H1 (cell line): Measurements from ENCODE around the gene ASTN1. TPM values are rescaled to one million over a fixed set of nuclear protein-coding genes. Genes with fewer than 3 reads are reported as not detected.

ENCODE experiments used
- CTCF ChIA-PET: fragments of 300-600 bp; sonication (Branson Sonifier 250); formaldehyde crosslinking; loops from one replicate; lab custom pipeline; 2021; ENCODE audit not compliant: partially characterized antibody; lab: Charles Lee
- POLR2A ChIA-PET: fragments of 300-600 bp; sonication (Branson Sonifier 250); formaldehyde crosslinking; loops from one replicate; lab custom pipeline; 2021; ENCODE audit warnings: inconsistent platforms; ENCODE audit not compliant: partially characterized antibody; lab: Charles Lee
- DNase-seq, 2 experiments: peaks; one replicate each; pipeline versions ENCODE4 v3.0.0 to v3.0.0-alpha.2; 2010 to 2022; ENCODE audit warnings: low spot score in 2 of 2, low read depth in 1 of 2, mixed read lengths in 1 of 2
- FAIRE-seq: peaks from 2 replicates; lab custom pipeline; 2011; peaks lifted over from hg19 to GRCh38; lab: Jason Lieb, UNC
- H2AFZ ChIP-seq: 2 replicates; pipeline ENCODE4 v1.8.1; 2012; ENCODE audit warnings: low read length, inconsistent platforms
- H2AK5ac ChIP-seq: 2 replicates; pipeline ENCODE4 v1.6.1; 2013; ENCODE audit warnings: low read depth, low read length
- H2BK120ac ChIP-seq: replicated peaks from 2 replicates; pipeline ENCODE3; 2013; ENCODE audit warnings: low read depth, low read length, inconsistent platforms
- H2BK12ac ChIP-seq: 2 replicates; pipeline ENCODE4 v1.6.1; 2013; ENCODE audit warnings: low read depth, low read length
- H2BK15ac ChIP-seq: 2 replicates; pipeline ENCODE4 v1.6.1; 2013; ENCODE audit warnings: low read length
- H2BK20ac ChIP-seq: 2 replicates; pipeline ENCODE4 v1.6.1; 2013; ENCODE audit warnings: low read length
- H2BK5ac ChIP-seq: 2 replicates; pipeline ENCODE4 v1.6.1; 2013; ENCODE audit warnings: low read depth, low read length
- H3K14ac ChIP-seq: 2 replicates; pipeline ENCODE4 v1.6.1; 2013; ENCODE audit warnings: inconsistent platforms; ENCODE audit not compliant: insufficient read length
- H3K18ac ChIP-seq: 2 replicates; pipeline ENCODE4 v1.6.1; 2013; ENCODE audit warnings: low read length; ENCODE audit errors: extremely low read depth
- H3K23ac ChIP-seq: 2 replicates; pipeline ENCODE4 v1.6.1; 2013; ENCODE audit warnings: inconsistent platforms; ENCODE audit not compliant: insufficient read length
- H3K23me2 ChIP-seq: 2 replicates; pipeline ENCODE4 v1.6.1; 2013; ENCODE audit warnings: low read depth, low read length
- H3K27ac ChIP-seq: 2 replicates; pipeline ENCODE4 v1.6.1; 2011; ENCODE audit warnings: low read depth, low read length, inconsistent platforms
- H3K27me3 ChIP-seq, 4 experiments: replicated peaks in 1 of 4; 1 replicate in 1 of 4; 2 replicates in 3 of 4; pipeline versions ENCODE4 v1.6.1 to v1.8.1; 2011 to 2013; ENCODE audit warnings: low read length in 3 of 4, mild to moderate bottlenecking in 3 of 4, inconsistent platforms in 2 of 4, mixed read lengths in 2 of 4, moderate library complexity in 1 of 4; ENCODE audit not compliant: control insufficient read depth in 3 of 4, insufficient read depth in 3 of 4; ENCODE audit errors: extremely low read depth in 1 of 4
- H3K36me3 ChIP-seq, 4 experiments: 2 replicates each; pipeline versions ENCODE4 v1.6.1 to v1.8.1; 2011 to 2013; ENCODE audit warnings: mild to moderate bottlenecking in 4 of 4, low read length in 3 of 4, moderate library complexity in 2 of 4, control low read depth in 1 of 4, inconsistent platforms in 1 of 4; ENCODE audit not compliant: insufficient read depth in 4 of 4, control insufficient read depth in 2 of 4
- H3K4ac ChIP-seq: replicated peaks from 2 replicates; pipeline ENCODE3; 2013; ENCODE audit warnings: low read length, low read depth, mixed read lengths, inconsistent platforms; ENCODE audit not compliant: insufficient read length
- H3K4me1 ChIP-seq, 4 experiments: replicated peaks in 1 of 4; 1 replicate in 1 of 4; 2 replicates in 3 of 4; pipeline versions ENCODE4 v1.6.1 to v1.8.1; 2011 to 2013; ENCODE audit warnings: low read length in 3 of 4, inconsistent platforms in 2 of 4, mixed read lengths in 1 of 4; ENCODE audit not compliant: insufficient read depth in 4 of 4, control insufficient read depth in 3 of 4
- H3K4me2 ChIP-seq, 2 experiments: 2 replicates each; pipeline versions ENCODE4 v1.6.1 to v1.8.1; 2011 to 2013; ENCODE audit warnings: low read depth in 2 of 2, low read length in 2 of 2, control low read depth in 1 of 2, inconsistent platforms in 1 of 2, mild to moderate bottlenecking in 1 of 2; ENCODE audit not compliant: insufficient read depth in 1 of 2
- H3K4me3 ChIP-seq, 4 experiments: fragments of 200-600, 300-600 bp in 1 of 4; sonication (generic), shearing (Covaris generic), sonication (Bioruptor Twin) in 1 of 4; 2 replicates each; pipeline versions ENCODE4 v1.5.1 to v1.8.1; 2011 to 2016; ENCODE audit warnings: low read length in 4 of 4, low read depth in 3 of 4, control low read depth in 2 of 4, inconsistent platforms in 2 of 4, mild to moderate bottlenecking in 2 of 4, mixed read lengths in 1 of 4, moderate library complexity in 1 of 4; ENCODE audit not compliant: insufficient read depth in 2 of 4; ENCODE audit errors: extremely low read depth in 1 of 4
- H3K56ac ChIP-seq: replicated peaks from 2 replicates; pipeline ENCODE3; 2013; ENCODE audit warnings: low read depth, mild to moderate bottlenecking, mixed read lengths, low read length, inconsistent platforms; ENCODE audit not compliant: insufficient read length
- H3K79me1 ChIP-seq: 2 replicates; pipeline ENCODE4 v1.6.1; 2013; ENCODE audit warnings: low read depth, low read length, control low read depth
- H3K79me2 ChIP-seq, 2 experiments: 2 replicates each; pipeline versions ENCODE4 v1.6.1 to v1.8.1; 2012 to 2013; ENCODE audit warnings: low read length in 2 of 2, mild to moderate bottlenecking in 2 of 2, inconsistent platforms in 1 of 2; ENCODE audit not compliant: insufficient read depth in 2 of 2, control insufficient read depth in 1 of 2
- H3K9ac ChIP-seq, 4 experiments: replicated peaks in 1 of 4; 1 replicate in 1 of 4; 2 replicates in 3 of 4; pipeline versions ENCODE4 v1.6.1 to v1.8.1; 2011 to 2013; ENCODE audit warnings: low read depth in 3 of 4, low read length in 3 of 4, control low read depth in 2 of 4, mild to moderate bottlenecking in 2 of 4, moderate library complexity in 2 of 4, inconsistent platforms in 1 of 4; ENCODE audit errors: extremely low read depth in 1 of 4
- H3K9me3 ChIP-seq, 2 experiments: 2 replicates each; pipeline versions ENCODE4 v1.6.1 to v1.8.1; 2012 to 2013; ENCODE audit warnings: mild to moderate bottlenecking in 2 of 2, moderate library complexity in 2 of 2, control low read depth in 1 of 2, inconsistent platforms in 1 of 2, low read depth in 1 of 2, low read length in 1 of 2, mixed read lengths in 1 of 2; ENCODE audit not compliant: insufficient read depth in 2 of 2
- H4K20me1 ChIP-seq, 2 experiments: replicated peaks in 1 of 2; 2 replicates each; pipeline versions ENCODE3 to v1.8.1; 2011 to 2013; ENCODE audit warnings: inconsistent platforms in 2 of 2, low read length in 2 of 2, mild to moderate bottlenecking in 1 of 2; ENCODE audit not compliant: insufficient read depth in 2 of 2, control insufficient read depth in 1 of 2
- H4K5ac ChIP-seq: 2 replicates; pipeline ENCODE4 v1.6.1; 2013; ENCODE audit warnings: low read length, low read depth, mixed read lengths, inconsistent platforms; ENCODE audit not compliant: insufficient read length
- H4K8ac ChIP-seq: 2 replicates; pipeline ENCODE4 v1.8.0; 2013; ENCODE audit warnings: mild to moderate bottlenecking, moderate library complexity, low read length, inconsistent platforms; ENCODE audit not compliant: insufficient read depth; ENCODE audit errors: extremely low read depth
- H4K91ac ChIP-seq: replicated peaks from 2 replicates; pipeline ENCODE3; 2013; ENCODE audit warnings: low read length, mixed read lengths, inconsistent platforms; ENCODE audit not compliant: insufficient read length
- BRCA1 ChIP-seq: IDR thresholded peaks from 2 replicates; pipeline ENCODE4 v1.6.1; 2012; ENCODE audit warnings: low read depth, low read length, improper control_type of control experiment
- EGR1 ChIP-seq: IDR thresholded peaks from 2 replicates; pipeline ENCODE4 v1.6.1; 2011; ENCODE audit warnings: low read depth, low read length, borderline replicate concordance
- GABPA ChIP-seq: IDR thresholded peaks from 2 replicates; pipeline ENCODE4 v1.6.1; 2011; ENCODE audit warnings: mild to moderate bottlenecking, low read length, moderate library complexity, borderline replicate concordance; ENCODE audit not compliant: insufficient read depth
- NANOG ChIP-seq: IDR thresholded peaks from 2 replicates; pipeline ENCODE4 v1.6.1; 2011; ENCODE audit warnings: low read length, low read depth, mild to moderate bottlenecking, inconsistent platforms; ENCODE audit not compliant: insufficient read depth, poor library complexity, severe bottlenecking
- SIN3A ChIP-seq, 2 experiments: IDR thresholded peaks in 1 of 2; conservative IDR thresholded peaks in 1 of 2; 2 replicates each; pipeline ENCODE4 v1.6.1; 2011 to 2012; ENCODE audit warnings: low read length in 2 of 2, improper control_type of control experiment in 1 of 2, low read depth in 1 of 2, mild to moderate bottlenecking in 1 of 2
- TAF1 ChIP-seq: IDR thresholded peaks from 2 replicates; pipeline ENCODE4 v1.6.1; 2011; ENCODE audit warnings: mild to moderate bottlenecking, low read depth, low read length
- TBP ChIP-seq: IDR thresholded peaks from 2 replicates; pipeline ENCODE4 v1.6.1; 2011; ENCODE audit warnings: low read depth, low read length, improper control_type of control experiment
- TCF12 ChIP-seq: IDR thresholded peaks from 2 replicates; pipeline ENCODE4 v1.6.1; 2011; ENCODE audit warnings: low read depth, mild to moderate bottlenecking, low read length
- TEAD4 ChIP-seq: IDR thresholded peaks from 2 replicates; pipeline ENCODE4 v1.6.1; 2012; ENCODE audit warnings: low read depth, low read length, inconsistent platforms, mixed read lengths
- YY1 ChIP-seq: IDR thresholded peaks from 2 replicates; pipeline ENCODE4 v1.6.1; 2011; ENCODE audit warnings: low read depth, mild to moderate bottlenecking, low read length
- WGBS, 2 experiments: shearing (Covaris generic) in 1 of 2; methylation state at CpG; one replicate each; pipeline versions ENCODE4 v1.1.6 to v1.1.7; 2013 to 2015; ENCODE audit warnings: low lambda C conversion rate in 2 of 2, mixed read lengths in 2 of 2, inconsistent platforms in 1 of 2, low coverage in 1 of 2, missing lambda C conversion rate in 1 of 2; ENCODE audit not compliant: insufficient replicate concordance in 2 of 2, insufficient coverage in 1 of 2, insufficient read length in 1 of 2; ENCODE audit errors: extremely low coverage in 1 of 2, missing lambda C conversion rate in 1 of 2; 5-methylcytosine and 5-hydroxymethylcytosine counted together
- polyA plus RNA-seq, 7 experiments: library from polyadenylated mRNA; depleted of rRNA in 3 of 7; stranded (reverse) in 5 of 7; unstranded in 2 of 7; fragments of >200 nt in 5 of 7; fragments of 200-250 nt in 2 of 7; gene quantifications; 1 replicate in 5 of 7; 2 replicates in 1 of 7; 4 replicates in 1 of 7; pipeline versions ENCODE4 v1.2.1 to v1.2.3, GENCODE V29; 2011 to 2013; ENCODE audit warnings: missing spikeins in 2 of 7, mixed read lengths in 2 of 7
- total RNA-seq: library from RNA; stranded (reverse); fragmentation: NEBNext Ultra II Directional; extraction: Animal tissue kit (Norgen Biotek cat#: 25700); gene quantifications from 2 replicates; pipeline ENCODE4 v1.2.1, GENCODE V29; 2021
- TF ChIP-seq, protein P1 (sequence below): IDR thresholded peaks from 2 replicates; pipeline ENCODE4 v1.6.1; 2011; ENCODE audit warnings: low read depth, mild to moderate bottlenecking, low read length; ENCODE audit not compliant: insufficient read depth
- TF ChIP-seq, protein P2 (sequence below): IDR thresholded peaks from 2 replicates; pipeline ENCODE4 v1.6.1; 2012; ENCODE audit warnings: low read length, inconsistent platforms

Gene ASTN1
- total and polyA plus RNA-seq, 2 of the 8 experiments (the other 6 are each of a cell fraction or from before 2014, with no cell fraction given): 2.9 to 4.1 TPM

DNA sequence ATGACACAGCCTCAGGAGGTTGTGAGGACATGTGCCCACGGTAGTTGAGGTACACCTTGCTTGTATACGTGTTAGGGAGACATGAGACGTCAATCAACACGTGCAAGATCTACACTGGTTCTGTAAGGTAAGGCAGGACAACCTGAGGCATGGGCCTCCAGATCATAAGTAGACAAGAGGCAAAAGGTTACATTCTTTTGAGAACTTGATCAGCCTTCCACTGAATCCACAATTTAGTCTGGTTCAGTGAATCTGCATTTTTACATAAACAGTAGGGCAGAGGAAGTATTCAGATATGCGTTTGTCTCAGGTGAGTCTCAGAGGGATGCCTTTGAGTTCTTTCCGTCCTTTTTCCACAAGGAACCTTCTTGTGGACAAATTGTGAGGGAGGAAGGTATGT is 348.9 kb downstream of the ASTN1 start:
- H3K18ac ChIP-seq: no peak overlapping the region
- FAIRE-seq: no peak
- H2BK5ac ChIP-seq: peak overlapping the region; percentile 72
- WGBS, 2 experiments: 78% methylated on average over 6 of the region's 6 CpGs; no CpG with 5 or more reads in 1 of the 2 experiments
- H3K23ac ChIP-seq: no peak overlapping the region
- H2BK12ac ChIP-seq: peak overlapping the region; percentile 94
- no peaks in the 10 kb centered on the region for H3K9me3 ChIP-seq
- no peak overlapping the region for H3K9ac ChIP-seq
- H3K56ac ChIP-seq: no peak overlapping the region
- H3K14ac ChIP-seq: no peak overlapping the region
- peaks cover 2 to 8% (median 3%) of the 10 kb centered on the region in 4 experiments; a peak in 4 of 7 replicates for H3K4me1 ChIP-seq
- no peak overlapping the region for H2AFZ ChIP-seq
- no peak overlapping the region for H3K4ac ChIP-seq
- no peak overlapping the region for H3K27ac ChIP-seq
- H3K36me3 ChIP-seq: no peaks in the 10 kb centered on the region
- H3K79me2 ChIP-seq: no peaks in the 10 kb centered on the region
- POLR2A ChIA-PET: no interaction called here
- H2BK20ac ChIP-seq: peak overlapping the region; percentile 36
- H2AK5ac ChIP-seq: peak overlapping the region; percentile 100
- H3K4me3 ChIP-seq: no peak overlapping the region
- H4K91ac ChIP-seq: peak overlapping the region; percentile 31
- TF ChIP-seq TCF12 (no peak), TEAD4 (no peak), SIN3A (conservative IDR thresholded peaks at IDR 0.05 in 1 of 2, IDR thresholded peaks at IDR 0.05 in 1 of 2; ENCODE audit: low read depth in 1 of 2, low read length in 2 of 2) (no peak), TBP (no peak), BRCA1 (no peak), YY1 (no peak), TAF1 (no peak), EGR1 (no peak), GABPA (no peak), NANOG (no peak)
- TF ChIP-seq, protein P1, sequence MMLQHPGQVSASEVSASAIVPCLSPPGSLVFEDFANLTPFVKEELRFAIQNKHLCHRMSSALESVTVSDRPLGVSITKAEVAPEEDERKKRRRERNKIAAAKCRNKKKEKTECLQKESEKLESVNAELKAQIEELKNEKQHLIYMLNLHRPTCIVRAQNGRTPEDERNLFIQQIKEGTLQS: no peak
- TF ChIP-seq, protein P2, sequence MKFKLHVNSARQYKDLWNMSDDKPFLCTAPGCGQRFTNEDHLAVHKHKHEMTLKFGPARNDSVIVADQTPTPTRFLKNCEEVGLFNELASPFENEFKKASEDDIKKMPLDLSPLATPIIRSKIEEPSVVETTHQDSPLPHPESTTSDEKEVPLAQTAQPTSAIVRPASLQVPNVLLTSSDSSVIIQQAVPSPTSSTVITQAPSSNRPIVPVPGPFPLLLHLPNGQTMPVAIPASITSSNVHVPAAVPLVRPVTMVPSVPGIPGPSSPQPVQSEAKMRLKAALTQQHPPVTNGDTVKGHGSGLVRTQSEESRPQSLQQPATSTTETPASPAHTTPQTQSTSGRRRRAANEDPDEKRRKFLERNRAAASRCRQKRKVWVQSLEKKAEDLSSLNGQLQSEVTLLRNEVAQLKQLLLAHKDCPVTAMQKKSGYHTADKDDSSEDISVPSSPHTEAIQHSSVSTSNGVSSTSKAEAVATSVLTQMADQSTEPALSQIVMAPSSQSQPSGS: no peak
- no peaks in the 10 kb centered on the region for H4K20me1 ChIP-seq
- H3K4me2 ChIP-seq: no peak overlapping the region
- DNase-seq: no peak
- CTCF ChIA-PET: interaction anchor here (0.8 to 1.5 kb wide), 3 partner anchors 13 to 27 kb away, joined by 3 read pairs; no protein-coding TSS in a partner anchor
- no peaks in the 10 kb centered on the region for H3K23me2 ChIP-seq
- H2BK15ac ChIP-seq: no peak overlapping the region
- H2BK120ac ChIP-seq: no peak overlapping the region
- no peaks in the 10 kb centered on the region for H3K27me3 ChIP-seq
- H3K79me1 ChIP-seq: no peaks in the 10 kb centered on the region
- no peak overlapping the region for H4K8ac ChIP-seq
- no peak overlapping the region for H4K5ac ChIP-seq
